ENCODE measurements around the gene ZNF841. TPM values are rescaled to one million over a fixed set of nuclear protein-coding genes. Genes with fewer than 3 reads are reported as not detected.

ZNF841 gene
- total RNA-seq, result 10 to 100 TPM; 20.0 TPM
- polyA plus RNA-seq (2013, experiment 1 of 2), result 10.8 TPM
- 13.6 TPM for polyA plus RNA-seq (2013, experiment 2 of 2)
- total RNA-seq, result 10.9 to 74.4 (median 38.1) reads per million in 172 experiments

GRCh38 chr19:52095172-52096014 lies at the start of gene ZNF841:
TSS of gene ZNF841 (minus strand) at chr19:52095765. CDS start at chr19:52084801, 10,964 bp downstream.
- ChIA-PET CTCF (no interaction called here), POLR2A (no interaction called here)
- no peaks in the 10 kb centered on the region for H3K27me3 ChIP-seq (ENCODE audit: control insufficient read depth in 1 of 2, insufficient read depth in 2 of 2, low read length in 2 of 2)
- peak within 1 kb of the TSS; percentile 99 for H3K4me3 Mint-ChIP-seq
- TF ChIP-seq CTCF (IDR thresholded peaks at IDR 0.05), result no peak
- peak within 1 kb of the TSS; percentile 77 for H3K4me3 ChIP-seq (ENCODE audit: low read length)
- peaks cover 40% of the 10 kb centered on the region for H3K4me1 Mint-ChIP-seq (ENCODE audit: low read depth)
- ATAC-seq (ENCODE audit: poor library complexity) (peak; percentile 96), DNase-seq (peak; percentile 69 to 90 (median 78))
- peak within 1 kb of the TSS; percentile 95 for H3K27ac Mint-ChIP-seq
- intact Hi-C loops (cut with DNase I, micrococcal nuclease), result loop anchor here (1.0 to 10.0 kb wide), 2 partner anchors 51 to 95 kb away; partner anchors contain the start of genes PPP2R1A (in 1 of the 2) and ZNF432 (in 1 of the 2)
- peaks cover 28% of the 10 kb centered on the region for H3K36me3 ChIP-seq (ENCODE audit: insufficient read depth, low read length)
- H3K36me3 Mint-ChIP-seq (ENCODE audit: low read depth), result peaks cover 77% of the 10 kb centered on the region
- peaks cover 45 to 70% of the 10 kb centered on the region in 2 experiments for H3K9me3 ChIP-seq (ENCODE audit: control insufficient read depth in 1 of 2, insufficient read depth in 1 of 2, low read length in 2 of 2)
- no peaks in the 10 kb centered on the region for H3K27me3 Mint-ChIP-seq
- peaks cover 16% of the 10 kb centered on the region for H3K4me1 ChIP-seq (ENCODE audit: insufficient read depth, low read length)
- peaks cover 8% of the 10 kb centered on the region for H3K9me3 Mint-ChIP-seq
- peak within 1 kb of the TSS in 1 of 2 donors; percentile 58 for H3K27ac ChIP-seq (ENCODE audit: low read depth in 1 of 2, low read length in 2 of 2)

GRCh38 chr19:52142001-52142595 lies 46.5 kb upstream of the ZNF841 start:
- no peak overlapping the region for H3K27ac Mint-ChIP-seq
- TF ChIP-seq CTCF (IDR thresholded peaks at IDR 0.05), result no peak
- Histone ChIP-seq H3K36me3 (ENCODE audit: insufficient read depth, low read length) (no peaks in the 10 kb centered on the region), H3K4me1 (ENCODE audit: insufficient read depth, low read length) (peaks cover 23% of the 10 kb centered on the region), H3K27me3 (ENCODE audit: control insufficient read depth in 1 of 2, insufficient read depth in 2 of 2, low read length in 2 of 2) (no peaks in the 10 kb centered on the region), H3K4me3 (ENCODE audit: low read length) (no peak overlapping the region), H3K9me3 (ENCODE audit: control insufficient read depth in 1 of 2, insufficient read depth in 1 of 2, low read length in 2 of 2) (peaks cover 7 to 13% of the 10 kb centered on the region in 2 experiments), H3K27ac (ENCODE audit: low read depth in 1 of 2, low read length in 2 of 2) (no peak overlapping the region)
- peaks cover 2% of the 10 kb centered on the region for H3K9me3 Mint-ChIP-seq
- ATAC-seq (ENCODE audit: poor library complexity), result no peak
- H3K4me3 Mint-ChIP-seq, result peak overlapping the region; percentile 73
- no peak for DNase-seq
- H3K36me3 Mint-ChIP-seq (ENCODE audit: low read depth), result peaks cover 43% of the 10 kb centered on the region
- ChIA-PET POLR2A (no interaction called here), CTCF (no interaction called here)
- intact Hi-C loops (cut with DNase I, micrococcal nuclease), result no loop called here
- peaks cover 31% of the 10 kb centered on the region for H3K4me1 Mint-ChIP-seq (ENCODE audit: low read depth)
- no peaks in the 10 kb centered on the region for H3K27me3 Mint-ChIP-seq

GRCh38 chr19:52141203-52141602 lies 45.6 kb upstream of the ZNF841 start:
- peaks cover 2% of the 10 kb centered on the region for H3K9me3 Mint-ChIP-seq
- peak overlapping the region; percentile 93 for H3K27ac Mint-ChIP-seq
- H3K4me1 Mint-ChIP-seq (ENCODE audit: low read depth), result peaks cover 31% of the 10 kb centered on the region
- Histone ChIP-seq H3K4me3 (ENCODE audit: low read length) (no peak overlapping the region), H3K36me3 (ENCODE audit: insufficient read depth, low read length) (no peaks in the 10 kb centered on the region), H3K9me3 (ENCODE audit: control insufficient read depth in 1 of 2, insufficient read depth in 1 of 2, low read length in 2 of 2) (peaks cover 6 to 10% of the 10 kb centered on the region in 2 experiments), H3K27me3 (ENCODE audit: control insufficient read depth in 1 of 2, insufficient read depth in 2 of 2, low read length in 2 of 2) (no peaks in the 10 kb centered on the region), H3K27ac (ENCODE audit: low read depth in 1 of 2, low read length in 2 of 2) (no peak overlapping the region), H3K4me1 (ENCODE audit: insufficient read depth, low read length) (peaks cover 23% of the 10 kb centered on the region)
- DNase-seq (no peak), ATAC-seq (ENCODE audit: poor library complexity) (no peak)
- H3K27me3 Mint-ChIP-seq, result no peaks in the 10 kb centered on the region
- intact Hi-C loops (cut with DNase I, micrococcal nuclease), result no loop called here
- H3K4me3 Mint-ChIP-seq, result peak overlapping the region; percentile 73
- ChIA-PET CTCF (interaction anchor here (0.6 to 3.6 kb wide), 2 partner anchors 48 to 536 kb away, joined by 4 to 23 read pairs; partner anchors contain the start of gene PPP2R1A), POLR2A (interaction anchor here (1.1 to 4.0 kb wide), 4 partner anchors 31 to 133 kb away, joined by 3 to 21 read pairs (median 13); partner anchors contain the start of genes PPP2R1A, ZNF432, ZNF615 and ZNF836)
- H3K36me3 Mint-ChIP-seq (ENCODE audit: low read depth), result peaks cover 40% of the 10 kb centered on the region
- TF ChIP-seq CTCF (IDR thresholded peaks at IDR 0.05), result no peak
